ENCODE results near the gene ADAMTS2.

DNA sequence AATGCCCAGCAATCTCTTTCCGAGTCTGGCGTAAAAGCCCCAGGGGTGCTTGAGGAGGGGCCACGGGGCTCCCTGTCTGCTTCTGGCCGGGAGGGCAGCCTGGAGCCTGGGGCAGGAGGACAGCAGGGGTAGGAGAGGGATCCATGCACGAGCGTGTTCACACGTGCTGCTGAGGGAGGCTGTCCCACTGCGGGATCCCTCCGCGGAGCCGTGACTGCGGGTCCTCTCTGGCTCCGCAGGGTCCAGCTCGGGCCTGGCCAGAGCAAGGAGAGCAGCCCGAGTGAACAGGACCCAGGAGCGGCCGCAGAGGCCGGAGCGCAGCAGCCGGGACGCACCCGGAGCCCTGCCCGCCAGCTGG lies 206.7 kb downstream of the ADAMTS2 start:
- no peak for TF ChIP-seq SUZ12 (IDR thresholded peaks at IDR 0.05)
- no peak for TF ChIP-seq FOXM1 (IDR thresholded peaks at IDR 0.05; ENCODE audit: borderline replicate concordance)
- no peak for TF ChIP-seq ZNF384 (IDR thresholded peaks at IDR 0.05)
- TF ChIP-seq SP1 (IDR thresholded peaks at IDR 0.05), result no peak
- no peak for TF ChIP-seq HDGF (IDR thresholded peaks at IDR 0.05; ENCODE audit: borderline replicate concordance)
- TF ChIP-seq ARNT (IDR thresholded peaks at IDR 0.05), result no peak
- TF ChIP-seq L3MBTL2 (conservative IDR thresholded peaks at IDR 0.05), result no peak
- TF ChIP-seq, protein P1, sequence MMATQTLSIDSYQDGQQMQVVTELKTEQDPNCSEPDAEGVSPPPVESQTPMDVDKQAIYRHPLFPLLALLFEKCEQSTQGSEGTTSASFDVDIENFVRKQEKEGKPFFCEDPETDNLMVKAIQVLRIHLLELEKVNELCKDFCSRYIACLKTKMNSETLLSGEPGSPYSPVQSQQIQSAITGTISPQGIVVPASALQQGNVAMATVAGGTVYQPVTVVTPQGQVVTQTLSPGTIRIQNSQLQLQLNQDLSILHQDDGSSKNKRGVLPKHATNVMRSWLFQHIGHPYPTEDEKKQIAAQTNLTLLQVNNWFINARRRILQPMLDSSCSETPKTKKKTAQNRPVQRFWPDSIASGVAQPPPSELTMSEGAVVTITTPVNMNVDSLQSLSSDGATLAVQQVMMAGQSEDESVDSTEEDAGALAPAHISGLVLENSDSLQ (IDR thresholded peaks at IDR 0.05), result no peak
- TF ChIP-seq FOXK2 (IDR thresholded peaks at IDR 0.05), result no peak
- no peak for TF ChIP-seq NFRKB (IDR thresholded peaks at IDR 0.05)
- no peak for TF ChIP-seq FOXA1 (IDR thresholded peaks at IDR 0.05)
- no peak for TF ChIP-seq BHLHE40 (IDR thresholded peaks at IDR 0.05; ENCODE audit: borderline replicate concordance)
- no peak for TF ChIP-seq ELF4 (IDR thresholded peaks at IDR 0.05)
